HG02678 (cell line): ENCODE data around the gene BBX.

Experiments
- ATAC-seq: cut with Tn5 transposase; IDR thresholded peaks from one replicate; pipeline ENCODE4 v1.9.1; 2021; ENCODE audit warnings: mild to moderate bottlenecking, moderate library complexity; ENCODE audit not compliant: unreplicated experiment

The BBX gene

DNA sequence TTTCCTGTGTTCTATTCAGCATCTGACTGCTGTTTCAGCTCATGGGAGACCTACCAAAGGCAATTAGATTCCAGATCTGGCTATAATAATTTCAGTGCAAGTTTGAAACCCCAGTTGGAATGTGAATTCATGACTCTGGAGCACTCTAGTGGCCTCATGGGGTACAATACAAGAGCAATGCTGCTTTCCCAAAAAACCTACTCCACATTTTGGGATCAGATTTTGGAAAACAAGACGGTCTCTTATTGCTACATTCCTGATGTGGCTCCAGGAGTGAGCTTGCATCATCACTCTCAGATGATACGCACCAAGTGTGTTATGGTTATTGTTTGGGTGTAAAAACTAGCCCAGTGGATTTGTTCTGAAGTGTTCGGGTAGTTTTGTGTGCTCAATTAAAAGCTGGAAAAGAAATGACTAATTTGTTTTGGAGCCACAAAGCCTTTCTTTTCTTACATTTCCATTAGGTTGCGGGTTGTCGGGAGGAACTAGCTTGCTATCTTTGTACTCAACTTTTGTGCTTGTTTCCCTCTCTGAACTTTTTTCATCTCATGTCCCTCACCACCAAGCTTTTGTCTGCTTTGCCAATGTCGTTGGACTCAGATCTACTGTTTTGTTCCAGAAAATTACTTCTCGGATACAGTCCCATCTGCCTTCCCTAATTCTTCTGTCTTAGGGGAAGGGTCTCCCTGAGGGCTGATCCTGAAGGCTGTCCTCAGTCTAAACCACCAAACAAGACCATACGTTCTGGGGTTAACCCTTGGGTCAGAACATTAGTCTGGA lies 272.1 kb downstream of the BBX start:
- no peak for ATAC-seq

- no peak for ATAC-seq
Measured at GRCh38 chr3:107795514-107796094, 272.8 kb downstream of the BBX start.

GRCh38 chr3:107796791-107797190 lies 274.0 kb downstream of the BBX start:
- no peak for ATAC-seq

- no peak for ATAC-seq
Measured at GRCh38 chr3:107797586-107797985, 274.8 kb downstream of the BBX start.

DNA sequence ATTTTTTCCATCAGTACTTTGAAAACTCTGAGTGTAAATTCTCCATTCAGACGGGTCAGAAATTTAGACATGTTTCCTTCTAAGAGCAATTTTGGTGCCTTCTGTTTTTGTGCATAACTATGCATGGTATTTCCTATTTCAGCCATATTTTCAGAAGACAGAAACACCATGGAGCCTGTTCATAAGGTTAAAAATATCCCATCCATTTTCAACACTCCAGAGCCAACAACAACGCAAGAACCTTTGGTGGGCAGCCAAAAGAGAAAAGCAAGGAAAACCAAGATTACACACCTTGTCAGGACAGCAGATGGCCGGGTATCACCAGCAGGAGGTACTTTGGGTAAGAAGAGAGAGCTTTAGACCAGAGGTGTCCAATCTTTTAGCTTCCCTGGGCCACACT lies 275.6 kb downstream of the BBX start:
- ATAC-seq: no peak

DNA sequence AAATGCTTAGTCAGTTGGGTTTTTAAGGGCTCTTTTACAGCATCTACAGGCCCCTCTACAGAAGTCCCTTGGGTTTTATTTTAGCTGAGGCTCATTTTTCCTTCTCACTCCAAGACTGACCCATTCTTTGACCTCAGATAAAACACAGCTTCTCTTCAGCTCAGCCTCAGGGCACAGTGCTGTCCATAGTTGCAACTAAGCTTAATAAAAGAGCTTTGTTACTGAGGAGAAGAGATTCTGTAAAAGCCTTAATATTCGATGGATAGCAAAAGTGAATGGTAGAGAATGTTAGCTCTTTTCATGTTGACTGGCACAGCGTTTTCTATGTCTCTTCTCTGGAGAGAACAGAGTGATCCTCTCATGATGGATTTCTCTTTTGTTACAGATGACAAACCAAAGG lies 277.9 kb downstream of the BBX start:
- no peak for ATAC-seq

GRCh38 chr3:107803170-107803569 lies 280.4 kb downstream of the BBX start:
- ATAC-seq: no peak

DNA sequence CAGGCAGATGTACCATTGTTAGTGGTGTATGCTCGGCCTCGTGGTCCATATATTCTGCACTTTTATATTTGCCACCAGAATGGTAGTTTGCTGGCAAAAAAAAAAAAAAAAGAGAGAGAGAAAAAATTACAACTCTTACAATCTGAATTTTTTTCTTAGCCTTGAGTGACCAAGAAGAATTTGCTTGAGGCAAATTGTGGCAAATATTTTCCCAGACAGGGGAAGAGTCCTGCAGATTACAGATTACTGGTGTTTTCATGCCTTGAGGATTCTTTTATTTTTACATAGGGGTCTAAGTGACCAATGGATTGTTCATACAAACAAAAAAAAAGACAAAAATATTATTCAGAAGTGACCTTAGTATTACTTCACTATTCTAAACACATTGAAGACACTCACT lies 283.3 kb downstream of the BBX start:
- no peak for ATAC-seq

DNA sequence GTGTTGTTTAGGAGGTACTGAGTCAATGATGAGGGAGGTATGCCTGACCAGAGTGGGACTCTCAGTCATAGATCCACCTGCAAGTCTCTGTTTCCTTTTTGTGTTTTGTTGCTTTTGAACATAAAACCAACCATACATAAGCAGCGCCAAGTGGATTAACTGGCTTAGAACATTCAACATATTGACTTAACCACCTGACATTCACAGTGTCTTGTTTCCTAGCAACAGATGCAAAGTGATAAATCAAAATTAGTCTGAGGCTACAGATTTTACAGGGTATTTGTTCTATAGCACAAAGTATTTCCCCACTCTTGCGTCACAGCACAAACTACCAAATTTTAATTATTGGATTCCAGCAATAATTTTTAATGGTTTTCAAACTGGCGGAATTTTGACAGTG lies 283.8 kb downstream of the BBX start:
- ATAC-seq: no peak

- peak; percentile 69 for ATAC-seq
Measured at GRCh38 chr3:107810171-107811071, 287.7 kb downstream of the BBX start.

DNA sequence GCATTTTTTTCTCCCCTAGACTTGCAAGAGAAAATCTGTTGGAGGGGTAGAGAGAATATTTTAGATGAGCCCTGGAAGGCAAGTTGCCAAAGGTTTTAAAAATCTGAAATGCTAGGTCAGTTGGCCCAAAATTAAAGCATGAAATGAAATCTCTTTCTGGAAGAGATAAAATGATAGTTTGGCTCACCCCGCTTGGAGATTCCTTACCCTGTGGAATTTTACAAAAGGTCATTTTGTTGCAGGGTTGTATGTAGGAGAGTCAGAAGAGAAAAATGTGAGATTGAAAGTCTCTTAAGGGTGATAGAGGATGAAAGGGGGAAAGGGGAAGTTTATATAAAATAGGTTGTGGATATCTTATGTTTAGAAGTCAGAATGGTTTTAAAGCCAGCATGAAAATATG lies 290.3 kb downstream of the BBX start:
- ATAC-seq: no peak

GRCh38 chr3:107816107-107816506 lies 293.3 kb downstream of the BBX start:
- no peak for ATAC-seq

DNA sequence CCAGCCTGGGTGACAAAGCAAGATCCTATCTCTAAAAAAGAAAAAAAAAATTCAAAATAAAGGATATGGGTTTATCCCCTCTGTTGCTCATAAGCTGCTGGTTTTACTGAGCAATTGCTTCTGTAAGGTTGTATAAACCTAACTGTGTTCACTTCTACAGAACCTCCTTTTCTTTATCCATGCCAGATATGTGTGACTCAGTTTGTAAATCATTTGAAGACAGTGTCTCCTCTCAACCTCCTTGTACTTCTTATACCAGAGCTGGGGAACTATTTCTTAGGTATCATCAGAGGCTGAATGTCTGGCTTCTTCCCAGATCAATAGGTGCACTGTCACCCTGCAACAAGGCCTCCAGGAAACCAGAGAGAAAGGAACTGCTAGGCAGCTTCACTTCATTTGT lies 294.3 kb downstream of the BBX start:
- ATAC-seq: no peak

DNA sequence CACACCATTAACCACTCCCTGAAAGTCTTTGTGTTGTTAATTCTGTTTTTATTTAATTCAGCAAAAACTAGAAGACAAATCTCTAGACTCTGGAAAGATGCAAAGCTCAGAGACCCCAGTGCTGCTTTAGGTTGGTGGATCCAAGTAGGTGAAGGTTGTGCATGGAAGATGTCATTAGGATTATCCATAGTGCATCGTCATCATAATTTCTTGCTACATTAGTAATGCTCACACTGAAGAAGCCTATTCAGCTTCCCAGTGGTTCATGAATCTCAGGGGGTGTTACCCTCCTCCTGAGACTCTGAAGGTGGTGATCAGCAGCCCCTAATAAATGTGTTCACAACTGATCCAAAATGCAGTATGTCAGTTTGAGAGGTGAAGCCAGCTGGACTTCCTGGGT lies 295.3 kb downstream of the BBX start:
- ATAC-seq: no peak

GRCh38 chr3:107819656-107820055 lies 296.9 kb downstream of the BBX start:
- no peak for ATAC-seq

- ATAC-seq: no peak
Measured at GRCh38 chr3:107822308-107822707, 299.5 kb downstream of the BBX start.

DNA sequence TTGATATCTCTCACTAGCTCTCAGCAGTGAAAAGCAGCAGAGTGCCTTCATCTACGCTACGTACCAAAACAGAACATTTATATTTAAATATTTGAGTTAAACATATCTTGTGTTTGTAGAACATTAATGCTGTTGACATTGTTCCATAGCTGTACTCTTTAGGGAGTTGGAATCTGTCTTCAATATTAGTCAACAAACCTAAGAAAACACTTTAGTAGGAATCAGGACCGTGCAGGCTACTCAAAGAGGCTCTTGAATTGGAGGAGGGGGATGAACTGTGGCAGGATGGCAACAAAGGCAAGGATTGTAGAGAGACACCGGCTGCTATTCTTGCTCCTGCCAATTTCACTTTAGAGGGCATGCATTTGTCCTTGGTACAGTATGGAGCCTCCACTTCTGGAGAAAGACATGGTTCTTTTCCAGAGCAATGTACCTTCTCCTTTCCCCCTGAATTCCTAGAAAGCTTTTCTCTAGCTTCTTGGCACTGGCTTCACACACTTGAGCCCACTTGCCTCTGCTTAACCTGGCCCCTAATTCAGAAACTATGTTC lies 302.1 kb downstream of the BBX start:
- no peak for ATAC-seq

- ATAC-seq: no peak
Measured at GRCh38 chr3:107825556-107825955, 302.8 kb downstream of the BBX start.

- ATAC-seq: no peak
Measured at GRCh38 chr3:107826727-107827126, 304.0 kb downstream of the BBX start.

- no peak for ATAC-seq
Measured at GRCh38 chr3:107829185-107829584, 306.4 kb downstream of the BBX start.

DNA sequence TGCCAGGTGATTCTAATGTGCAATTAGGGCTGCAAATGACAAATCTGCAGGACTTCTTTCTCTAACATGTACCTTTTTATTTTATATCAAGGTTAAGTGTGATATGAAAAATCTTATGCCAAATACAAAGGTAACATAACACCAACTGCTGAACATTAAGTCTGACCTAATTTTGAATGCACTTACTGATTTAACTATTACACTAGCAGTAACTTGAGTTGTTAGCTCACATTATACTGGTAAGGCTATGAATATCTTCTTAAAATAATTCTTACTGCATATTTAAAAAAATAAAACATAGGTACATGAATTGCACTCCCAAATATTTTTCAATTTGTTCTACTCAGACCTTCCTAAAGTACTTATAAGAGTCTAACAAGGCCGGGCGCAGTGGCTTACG lies 308.8 kb downstream of the BBX start:
- ATAC-seq: no peak

DNA sequence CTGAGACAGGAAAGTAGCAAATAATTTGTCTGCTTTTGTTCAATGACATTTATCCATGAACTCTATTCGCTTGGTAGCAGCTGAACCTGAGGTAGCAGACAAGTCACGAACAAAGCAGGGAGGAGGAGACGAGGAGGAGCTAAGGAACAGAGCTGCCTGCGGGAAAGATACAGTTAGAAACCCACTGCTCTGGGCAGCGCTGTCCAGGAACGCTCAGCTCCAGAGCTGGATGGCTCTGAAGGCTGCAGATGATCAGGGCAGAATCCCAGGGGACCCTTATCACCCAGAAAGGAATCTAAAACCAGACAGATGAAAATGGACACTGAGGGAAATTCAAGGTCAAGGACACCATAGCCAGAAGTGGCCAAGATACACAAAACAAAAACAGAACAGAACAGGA lies 310.3 kb downstream of the BBX start:
- no peak for ATAC-seq
